Measurements from ENCODE around the gene ACOT9.

- TF ChIP-seq POLR2A (IDR thresholded peaks at IDR 0.05; ENCODE audit: low read length) (no peak), CTCF (IDR thresholded peaks at IDR 0.05) (peak; percentile 22; the same call in 2 of the 3 replicates), EP300 (IDR thresholded peaks at IDR 0.05) (no peak), ESRRA (IDR thresholded peaks at IDR 0.05; ENCODE audit: borderline replicate concordance, low read length) (no peak)
These were observed 35.9 kb upstream of the ACOT9 start for GRCh38 chrX:23779025-23779424.
